Renal cortex interstitium (tissue), 11 donors: ENCODE data around the gene KCNJ11. TPM values are rescaled to one million over a fixed set of nuclear protein-coding genes. Genes with fewer than 3 reads are reported as not detected.

Source experiments
- DNase-seq, 11 donors: peaks; one replicate each; pipeline ENCODE4 v3.0.0-alpha.2; 2013; ENCODE audit warnings: low read depth in 9 of 11, low spot score in 4 of 11; ENCODE audit errors: extremely low read depth in 1 of 11
- polyA plus RNA-seq, 3 donors: library from polyadenylated mRNA; unstranded; fragments of 120-200 nt; gene quantifications; one replicate each; pipeline ENCODE4 v1.2.1, GENCODE V29; 2013; ENCODE audit not compliant: insufficient read length in 3 of 3

Gene KCNJ11
- polyA plus RNA-seq, 3 donors: 2.1 to 3.3 (median 3.1) TPM

GRCh38 chr11:17343907-17344306, 44.6 kb downstream of the KCNJ11 start:
- DNase-seq: no peak

DNA sequence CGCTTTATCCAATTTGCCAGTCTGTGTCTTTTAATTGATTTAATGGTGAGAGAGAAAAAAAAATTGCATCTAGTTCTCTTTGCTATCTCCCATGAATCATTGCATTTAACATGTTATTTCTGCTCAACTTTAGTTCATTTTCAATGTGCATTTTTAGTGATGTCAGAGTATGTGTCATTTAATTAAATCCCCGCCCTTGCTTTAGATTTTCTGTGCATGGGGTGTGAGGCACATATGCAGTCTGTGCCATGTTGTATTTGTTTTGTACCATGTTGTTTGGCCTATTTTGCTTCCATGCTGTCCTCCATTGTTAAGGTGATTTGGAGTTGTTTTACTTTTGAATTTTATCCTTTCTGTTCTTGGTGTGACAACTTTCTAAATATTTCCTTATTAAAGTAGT, 45.2 kb downstream of the KCNJ11 start:
- no peak for DNase-seq

Other genes with a start within 250 kb of the KCNJ11 start
- gene PIK3C2A, start 180.7 kb downstream of the KCNJ11 start, polyA plus RNA-seq: 10 to 100 TPM; 61.1 to 72.3 (median 70.8) TPM
- gene NUCB2, start 111.9 kb downstream of the KCNJ11 start, polyA plus RNA-seq: 10 to 100 TPM; 73.3 to 82.5 (median 75.3) TPM
- gene NCR3LG1, start 36.9 kb downstream of the KCNJ11 start, polyA plus RNA-seq: 1 to 10 TPM; 1.4 to 2.0 (median 1.9) TPM
- 1 to 10 TPM; 1.8 to 2.8 (median 2.7) TPM for gene ABCC8, start 88.2 kb upstream of the KCNJ11 start, polyA plus RNA-seq
- 10 to 100 TPM; 63.8 to 89.3 (median 78.9) TPM for gene USH1C, start 155.8 kb upstream of the KCNJ11 start, polyA plus RNA-seq
- gene OTOG, start 158.6 kb upstream of the KCNJ11 start, polyA plus RNA-seq: under 1 TPM; 0.27 to 0.42 (median 0.36) TPM